Measurements from ENCODE around the gene SLC5A7. TPM values are rescaled to one million over a fixed set of nuclear protein-coding genes. Genes with fewer than 3 reads are reported as not detected.

Gene SLC5A7
- total and polyA plus RNA-seq, 3 donors from 2014 or later: 0.16 to 0.37 (median 0.21) TPM

DNA sequence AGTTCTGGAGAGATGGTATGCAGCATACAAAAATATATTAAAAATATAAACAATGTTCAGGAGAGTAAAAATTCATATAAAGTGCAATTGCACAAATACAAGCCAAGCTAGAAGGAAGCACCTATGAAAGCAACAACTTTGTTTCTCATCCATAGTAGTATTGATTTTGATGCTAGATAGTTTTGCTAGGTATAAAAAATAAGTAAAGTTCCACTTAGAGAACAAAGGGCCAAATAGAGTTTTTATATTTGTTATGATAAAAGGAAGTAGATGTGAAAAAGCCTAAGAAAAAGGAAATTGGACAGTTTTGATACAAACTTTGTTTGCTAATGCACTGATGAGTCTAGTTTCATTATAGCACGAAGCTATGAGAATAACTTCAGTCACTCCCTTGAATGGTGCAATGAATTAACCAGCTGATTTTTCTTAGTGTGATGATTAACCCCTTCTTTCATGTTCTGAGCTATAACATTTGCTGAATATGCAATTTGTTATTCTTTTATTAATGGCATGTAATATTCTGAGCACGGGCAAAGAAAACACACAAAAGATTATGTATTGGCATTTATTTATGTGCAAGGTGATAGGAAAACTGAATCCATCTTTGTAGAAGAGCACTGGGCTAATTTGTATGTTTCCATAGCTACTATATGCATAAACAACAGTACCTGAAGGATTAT, 24.7 kb downstream of the SLC5A7 start:
- Histone ChIP-seq H3K4me3 (no peak overlapping the region), H3K9me3 (no peaks in the 10 kb centered on the region), H3K36me3 (ENCODE audit: low read depth, missing control alignments) (no peaks in the 10 kb centered on the region), H3K27me3 (no peaks in the 10 kb centered on the region), H3K4me1 (no peaks in the 10 kb centered on the region), H3K27ac (no peak overlapping the region)
- intact Hi-C loops (cut with DNase I; ENCODE audit: low total_unique reads): no loop called here
- WGBS, 2 donors: 92 to 93% methylated on average over 2 of the region's 2 CpGs
- no peak for DNase-seq
- TF ChIP-seq, protein P1, sequence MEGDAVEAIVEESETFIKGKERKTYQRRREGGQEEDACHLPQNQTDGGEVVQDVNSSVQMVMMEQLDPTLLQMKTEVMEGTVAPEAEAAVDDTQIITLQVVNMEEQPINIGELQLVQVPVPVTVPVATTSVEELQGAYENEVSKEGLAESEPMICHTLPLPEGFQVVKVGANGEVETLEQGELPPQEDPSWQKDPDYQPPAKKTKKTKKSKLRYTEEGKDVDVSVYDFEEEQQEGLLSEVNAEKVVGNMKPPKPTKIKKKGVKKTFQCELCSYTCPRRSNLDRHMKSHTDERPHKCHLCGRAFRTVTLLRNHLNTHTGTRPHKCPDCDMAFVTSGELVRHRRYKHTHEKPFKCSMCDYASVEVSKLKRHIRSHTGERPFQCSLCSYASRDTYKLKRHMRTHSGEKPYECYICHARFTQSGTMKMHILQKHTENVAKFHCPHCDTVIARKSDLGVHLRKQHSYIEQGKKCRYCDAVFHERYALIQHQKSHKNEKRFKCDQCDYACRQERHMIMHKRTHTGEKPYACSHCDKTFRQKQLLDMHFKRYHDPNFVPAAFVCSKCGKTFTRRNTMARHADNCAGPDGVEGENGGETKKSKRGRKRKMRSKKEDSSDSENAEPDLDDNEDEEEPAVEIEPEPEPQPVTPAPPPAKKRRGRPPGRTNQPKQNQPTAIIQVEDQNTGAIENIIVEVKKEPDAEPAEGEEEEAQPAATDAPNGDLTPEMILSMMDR (IDR thresholded peaks at IDR 0.05): no peak

DNA sequence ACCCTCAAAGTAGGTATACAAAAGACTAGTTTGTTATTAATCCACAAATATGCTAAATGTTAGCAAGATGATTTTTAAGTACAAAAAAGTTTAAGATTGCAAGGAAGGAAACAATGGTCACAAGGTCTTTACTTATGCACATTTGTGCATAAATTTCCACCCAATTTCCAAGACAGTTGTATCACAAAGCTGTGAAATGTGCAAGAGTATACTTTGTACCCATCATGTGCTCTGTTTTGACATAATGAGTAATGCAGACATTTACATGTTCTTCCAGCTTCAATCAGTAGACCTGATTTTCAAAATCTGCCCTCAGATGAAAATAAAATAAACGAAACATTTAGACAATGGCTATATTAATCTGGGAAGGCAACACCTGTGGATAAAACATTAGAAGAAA, 27.0 kb downstream of the SLC5A7 start:
- Histone ChIP-seq H3K4me3 (no peak overlapping the region), H3K36me3 (ENCODE audit: low read depth, missing control alignments) (no peaks in the 10 kb centered on the region), H3K4me1 (no peaks in the 10 kb centered on the region), H3K9me3 (no peaks in the 10 kb centered on the region), H3K27ac (no peak overlapping the region), H3K27me3 (no peaks in the 10 kb centered on the region)
- WGBS, 2 donors: 88 to 91% methylated on average over 1 of the region's 1 CpG
- intact Hi-C loops (cut with DNase I; ENCODE audit: low total_unique reads): no loop called here
- no peak for TF ChIP-seq POLR2A (IDR thresholded peaks at IDR 0.05)
- TF ChIP-seq, protein P1 (IDR thresholded peaks at IDR 0.05): no peak
- no peak for DNase-seq

DNA sequence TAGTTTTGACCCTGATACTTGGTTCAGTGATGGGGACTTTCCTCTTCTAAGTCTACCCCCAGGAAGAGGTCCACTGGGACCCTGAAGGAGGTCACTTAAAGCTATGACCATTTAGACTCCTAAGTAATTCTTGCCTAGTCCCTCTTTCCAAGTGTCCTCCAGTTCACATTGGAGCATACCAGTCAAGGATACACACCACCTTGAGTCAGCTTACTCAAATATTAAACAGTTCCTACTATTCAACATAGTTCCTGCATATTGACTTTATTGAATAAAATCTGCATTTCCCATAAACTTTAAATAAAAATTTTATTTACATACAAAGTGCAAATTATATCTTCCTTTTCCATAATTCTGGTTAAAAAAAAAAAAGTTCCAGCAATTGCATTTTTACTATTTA, 36.3 kb downstream of the SLC5A7 start:
- no peaks in the 10 kb centered on the region for H3K27me3 ChIP-seq
- no peak overlapping the region for H3K27ac ChIP-seq
- DNase-seq: no peak
- H3K4me3 ChIP-seq: no peak overlapping the region
- no peaks in the 10 kb centered on the region for H3K36me3 ChIP-seq (ENCODE audit: low read depth, missing control alignments)
- H3K9me3 ChIP-seq: no peaks in the 10 kb centered on the region
- intact Hi-C loops (cut with DNase I; ENCODE audit: low total_unique reads): no loop called here
- TF ChIP-seq, protein P1 (IDR thresholded peaks at IDR 0.05): no peak
- TF ChIP-seq POLR2A (IDR thresholded peaks at IDR 0.05): no peak
- no peaks in the 10 kb centered on the region for H3K4me1 ChIP-seq

DNA sequence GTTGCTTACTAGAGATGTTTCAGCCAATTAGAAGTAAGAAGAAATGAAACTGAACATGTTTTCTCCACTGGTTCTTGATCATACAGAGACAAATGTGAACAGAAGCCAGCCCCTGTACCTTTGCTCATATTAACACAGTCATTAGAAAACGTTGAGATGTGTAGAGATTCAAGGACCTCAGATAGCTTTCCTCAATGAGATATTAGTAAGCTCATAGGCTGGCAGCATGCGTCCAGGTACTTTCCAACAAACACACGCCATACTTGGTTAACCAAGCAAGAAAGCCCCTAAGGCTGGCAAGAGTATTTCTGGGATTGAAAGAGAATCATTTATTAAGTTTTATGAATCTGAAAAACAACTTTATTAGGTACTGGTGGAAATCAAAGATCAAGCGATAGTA, 37.5 kb downstream of the SLC5A7 start:
- Histone ChIP-seq H3K27ac (no peak overlapping the region), H3K4me3 (no peak overlapping the region), H3K4me1 (no peaks in the 10 kb centered on the region), H3K9me3 (no peaks in the 10 kb centered on the region), H3K27me3 (no peaks in the 10 kb centered on the region), H3K36me3 (ENCODE audit: low read depth, missing control alignments) (no peaks in the 10 kb centered on the region)
- intact Hi-C loops (cut with DNase I; ENCODE audit: low total_unique reads): no loop called here
- 85 to 86% methylated on average over 4 of the region's 4 CpGs for WGBS, 2 donors
- TF ChIP-seq, protein P1 (IDR thresholded peaks at IDR 0.05): no peak
- no peak for TF ChIP-seq POLR2A (IDR thresholded peaks at IDR 0.05)
- DNase-seq: no peak

DNA sequence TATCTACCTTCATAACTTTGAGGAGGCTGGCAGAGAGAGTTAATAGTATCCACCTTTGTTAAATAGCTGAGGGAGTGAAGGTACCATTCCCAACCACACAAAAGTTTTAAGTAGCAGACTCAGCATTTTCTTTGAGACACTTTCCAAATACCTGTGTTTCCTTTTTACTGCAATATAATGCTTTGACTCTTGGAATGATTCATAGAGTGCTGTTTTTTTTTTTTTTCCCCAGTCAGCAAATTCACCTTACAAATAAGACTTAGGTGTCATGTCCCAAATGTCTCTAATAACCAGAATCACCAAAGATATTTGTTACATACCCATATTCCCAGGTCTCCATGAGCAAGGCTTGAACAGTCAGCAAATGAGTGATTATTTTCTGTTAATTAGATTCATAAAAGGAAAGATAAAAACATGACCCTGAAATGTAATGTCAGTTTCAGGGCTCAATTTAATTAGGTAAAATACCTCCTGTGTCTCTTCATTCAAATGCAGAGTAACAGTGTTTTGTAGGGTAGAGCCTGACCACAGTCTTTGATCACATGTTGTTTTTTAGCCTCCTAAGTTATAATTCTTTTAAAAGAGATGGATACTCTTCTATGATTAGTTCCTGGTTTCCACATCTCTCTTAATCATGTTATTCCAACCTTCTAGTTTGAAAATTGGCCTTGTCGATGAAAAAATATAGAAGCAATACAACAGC, 39.9 kb downstream of the SLC5A7 start:
- no peak overlapping the region for H3K27ac ChIP-seq
- no peaks in the 10 kb centered on the region for H3K36me3 ChIP-seq (ENCODE audit: low read depth, missing control alignments)
- H3K4me3 ChIP-seq: no peak overlapping the region
- H3K9me3 ChIP-seq: no peaks in the 10 kb centered on the region
- no peak for DNase-seq
- WGBS, 2 donors: 85 to 89% methylated on average over 1 of the region's 1 CpG
- TF ChIP-seq, protein P1 (IDR thresholded peaks at IDR 0.05): no peak
- TF ChIP-seq POLR2A (IDR thresholded peaks at IDR 0.05): no peak
- no peaks in the 10 kb centered on the region for H3K27me3 ChIP-seq
- intact Hi-C loops (cut with DNase I; ENCODE audit: low total_unique reads): no loop called here
- no peaks in the 10 kb centered on the region for H3K4me1 ChIP-seq

Measured in testis (tissue), 3 donors.